Caco-2 (cell line): ENCODE results near the gene HOXB3. TPM values are rescaled to one million over a fixed set of nuclear protein-coding genes. Genes with fewer than 3 reads are reported as not detected.

Experiments used
- BruUV-seq: library from RNA; stranded (reverse); fragments of 400-500 nt; replicated peaks from 2 replicates; lab custom pipeline; 2021; lab: Mats Ljungman, UMichigan
- CTCF ChIA-PET: fragments of 300-600 bp; sonication (Branson Sonifier 250); formaldehyde crosslinking; loops from one replicate; lab custom pipeline; 2022; ENCODE audit warnings: antibody characterized with exemption; lab: Charles Lee
- POLR2A ChIA-PET: fragments of 300-600 bp; sonication (Branson Sonifier 250); formaldehyde crosslinking; loops from one replicate; lab custom pipeline; 2022; ENCODE audit warnings: antibody characterized with exemption; lab: Charles Lee
- DNase-seq, 2 experiments: peaks; one replicate each; pipeline versions ENCODE4 v3.0.0 to v3.0.0-alpha.2; 2020 to 2022
- H3K27me3 ChIP-seq: replicated peaks from 2 replicates; pipeline ENCODE4 v1.6.0; 2011; ENCODE audit warnings: low read length; ENCODE audit not compliant: control insufficient read depth, insufficient read depth
- H3K36me3 ChIP-seq: 2 replicates; pipeline ENCODE4 v1.5.1; 2011; ENCODE audit warnings: low read length; ENCODE audit not compliant: control insufficient read depth, insufficient read depth
- H3K4me1 ChIP-seq: fragments of 250-450 bp; sonication (Bioruptor Pico); 2 replicates; pipeline ENCODE4 v1.5.1; 2020; ENCODE audit warnings: mild to moderate bottlenecking
- H3K4me3 ChIP-seq: 2 replicates; pipeline ENCODE4 v1.5.1; 2011; ENCODE audit warnings: low read depth, mild to moderate bottlenecking, control low read depth, low read length
- H3K9me3 ChIP-seq: fragments of 250-450 bp; sonication (Bioruptor Pico); 2 replicates; pipeline ENCODE4 v1.5.1; 2020; ENCODE audit warnings: mild to moderate bottlenecking, moderate library complexity
- H3K27ac Mint-ChIP-seq: one replicate; pipeline ENCODE4 v1.8.0; 2022; ENCODE audit warnings: mixed read lengths; ENCODE audit not compliant: unreplicated experiment
- H3K27me3 Mint-ChIP-seq: one replicate; pipeline ENCODE4 v1.8.0; 2022; ENCODE audit warnings: mixed read lengths; ENCODE audit not compliant: insufficient read depth, unreplicated experiment
- H3K36me3 Mint-ChIP-seq: one replicate; pipeline ENCODE4 v1.8.0; 2022; ENCODE audit warnings: mild to moderate bottlenecking, mixed read lengths; ENCODE audit not compliant: insufficient read depth, unreplicated experiment
- H3K4me1 Mint-ChIP-seq: one replicate; pipeline ENCODE4 v1.8.0; 2022; ENCODE audit warnings: low read depth, mixed read lengths; ENCODE audit not compliant: unreplicated experiment
- H3K4me3 Mint-ChIP-seq: one replicate; pipeline ENCODE4 v1.8.0; 2022; ENCODE audit warnings: mild to moderate bottlenecking, moderate library complexity, mixed read lengths; ENCODE audit not compliant: unreplicated experiment
- H3K9me3 Mint-ChIP-seq: one replicate; pipeline ENCODE4 v1.8.0; 2022; ENCODE audit warnings: mixed read lengths; ENCODE audit not compliant: unreplicated experiment
- CTCF ChIP-seq, 2 experiments: fragments of 200-600 bp in 1 of 2; IDR thresholded peaks; 1 replicate in 1 of 2; 2 replicates in 1 of 2; pipeline versions ENCODE4 v1.5.1 to v1.8.0; 2011 to 2022; ENCODE audit warnings: antibody characterized with exemption in 1 of 2, control low read depth in 1 of 2, inconsistent platforms in 1 of 2, low read depth in 1 of 2, low read length in 1 of 2, mild to moderate bottlenecking in 1 of 2, moderate library complexity in 1 of 2; ENCODE audit not compliant: insufficient read depth in 1 of 2, severe bottlenecking in 1 of 2, unreplicated experiment in 1 of 2
- intact Hi-C: fragments of 100-400 bp; cut with micrococcal nuclease; formaldehyde crosslinking; loops from one replicate; pipeline ENCODE4 v1.10.0; 2022; ENCODE audit not compliant: unreplicated experiment
- total RNA-seq: library from RNA; stranded (reverse); gene quantifications from 2 replicates; pipeline ENCODE4 v1.2.3, GENCODE V29; 2022

HOXB3 gene
- total RNA-seq, 1 experiment from 2014 or later = 7.2 TPM

- Mint-ChIP-seq H3K27me3 (no peaks in the 10 kb centered on the region), H3K4me3 (no peak overlapping the region), H3K4me1 (peaks cover 7% of the 10 kb centered on the region), H3K9me3 (no peaks in the 10 kb centered on the region), H3K27ac (no peak overlapping the region), H3K36me3 (no peaks in the 10 kb centered on the region)
- Histone ChIP-seq H3K27me3 (no peaks in the 10 kb centered on the region; the same call in 1 of the 2 replicates), H3K36me3 (no peaks in the 10 kb centered on the region), H3K4me1 (peaks cover 9% of the 10 kb centered on the region), H3K4me3 (no peak overlapping the region), H3K9me3 (no peaks in the 10 kb centered on the region)
- DNase-seq = no peak
- TF ChIP-seq CTCF (IDR thresholded peaks at IDR 0.05; ENCODE audit: insufficient read depth in 1 of 2, low read depth in 1 of 2, low read length in 1 of 2, severe bottlenecking in 1 of 2, unreplicated experiment in 1 of 2) = no peak
- no TSS peak for BruUV-seq
- ChIA-PET CTCF (interaction anchor here (0.6 kb wide), 1 partner anchor 142 kb away, joined by 3 read pairs; no protein-coding TSS in a partner anchor), POLR2A (no interaction called here)
- intact Hi-C loops = no loop called here
These were observed 36.9 kb downstream of the HOXB3 start for GRCh38 chr17:48553190-48553547.

GRCh38 chr17:48552466-48553189 lies 37.4 kb downstream of the HOXB3 start:
- H3K27me3 ChIP-seq = no peaks in the 10 kb centered on the region; the same call in 1 of the 2 replicates
- BruUV-seq = no TSS peak
- H3K9me3 Mint-ChIP-seq = no peaks in the 10 kb centered on the region
- no peaks in the 10 kb centered on the region for H3K36me3 ChIP-seq
- TF ChIP-seq CTCF (IDR thresholded peaks at IDR 0.05; ENCODE audit: insufficient read depth in 1 of 2, low read depth in 1 of 2, low read length in 1 of 2, severe bottlenecking in 1 of 2, unreplicated experiment in 1 of 2) = no peak
- H3K4me3 Mint-ChIP-seq = no peak overlapping the region
- intact Hi-C loops = no loop called here
- peaks cover 9% of the 10 kb centered on the region for H3K4me1 ChIP-seq
- no peaks in the 10 kb centered on the region for H3K36me3 Mint-ChIP-seq
- no peaks in the 10 kb centered on the region for H3K27me3 Mint-ChIP-seq
- H3K27ac Mint-ChIP-seq = no peak overlapping the region
- CTCF ChIA-PET = no interaction called here
- no peaks in the 10 kb centered on the region for H3K9me3 ChIP-seq
- H3K4me3 ChIP-seq = no peak overlapping the region
- no peak for DNase-seq
- POLR2A ChIA-PET = interaction anchor here (0.9 kb wide), 1 partner anchor 47 kb away, joined by 3 read pairs; no protein-coding TSS in a partner anchor
- H3K4me1 Mint-ChIP-seq = peaks cover 7% of the 10 kb centered on the region

- no peak overlapping the region for H3K27ac Mint-ChIP-seq
- H3K36me3 ChIP-seq = no peaks in the 10 kb centered on the region
- no TSS peak for BruUV-seq
- H3K4me3 ChIP-seq = no peak overlapping the region
- ChIA-PET POLR2A (interaction anchor here (0.9 kb wide), 1 partner anchor 46 kb away, joined by 3 read pairs; no protein-coding TSS in a partner anchor), CTCF (no interaction called here)
- no peak for DNase-seq
- no peaks in the 10 kb centered on the region for H3K9me3 ChIP-seq
- no peaks in the 10 kb centered on the region for H3K36me3 Mint-ChIP-seq
- H3K9me3 Mint-ChIP-seq = no peaks in the 10 kb centered on the region
- peaks cover 13% of the 10 kb centered on the region for H3K4me1 ChIP-seq
- H3K27me3 ChIP-seq = no peaks in the 10 kb centered on the region; the same call in 1 of the 2 replicates
- intact Hi-C loops = no loop called here
- TF ChIP-seq CTCF (IDR thresholded peaks at IDR 0.05; ENCODE audit: insufficient read depth in 1 of 2, low read depth in 1 of 2, low read length in 1 of 2, severe bottlenecking in 1 of 2, unreplicated experiment in 1 of 2) = no peak
- H3K27me3 Mint-ChIP-seq = no peaks in the 10 kb centered on the region
- peaks cover 7% of the 10 kb centered on the region for H3K4me1 Mint-ChIP-seq
- H3K4me3 Mint-ChIP-seq = no peak overlapping the region
These were observed 38.2 kb downstream of the HOXB3 start for GRCh38 chr17:48551596-48552465.
